A673 (cell line): ENCODE results near the gene ARNT2.

ENCODE experiments used
- EZH2 ChIP-seq: fragments of 200-600 bp; sonication (generic); IDR thresholded peaks from 2 replicates; pipeline ENCODE4 v1.6.1; 2017; ENCODE audit warnings: borderline replicate concordance, low read depth, mild to moderate bottlenecking, mixed read lengths, antibody characterized with exemption, low read length; ENCODE audit not compliant: poor library complexity, severe bottlenecking
- TF ChIP-seq, protein P1 (sequence below): fragments of 300-800, 200-600 bp; sonication (generic); conservative IDR thresholded peaks from 2 replicates; pipeline ENCODE4 v1.5.1; 2017; ENCODE audit warnings: low read depth, mild to moderate bottlenecking, antibody characterized with exemption, low read length, moderate library complexity, mixed read lengths

DNA sequence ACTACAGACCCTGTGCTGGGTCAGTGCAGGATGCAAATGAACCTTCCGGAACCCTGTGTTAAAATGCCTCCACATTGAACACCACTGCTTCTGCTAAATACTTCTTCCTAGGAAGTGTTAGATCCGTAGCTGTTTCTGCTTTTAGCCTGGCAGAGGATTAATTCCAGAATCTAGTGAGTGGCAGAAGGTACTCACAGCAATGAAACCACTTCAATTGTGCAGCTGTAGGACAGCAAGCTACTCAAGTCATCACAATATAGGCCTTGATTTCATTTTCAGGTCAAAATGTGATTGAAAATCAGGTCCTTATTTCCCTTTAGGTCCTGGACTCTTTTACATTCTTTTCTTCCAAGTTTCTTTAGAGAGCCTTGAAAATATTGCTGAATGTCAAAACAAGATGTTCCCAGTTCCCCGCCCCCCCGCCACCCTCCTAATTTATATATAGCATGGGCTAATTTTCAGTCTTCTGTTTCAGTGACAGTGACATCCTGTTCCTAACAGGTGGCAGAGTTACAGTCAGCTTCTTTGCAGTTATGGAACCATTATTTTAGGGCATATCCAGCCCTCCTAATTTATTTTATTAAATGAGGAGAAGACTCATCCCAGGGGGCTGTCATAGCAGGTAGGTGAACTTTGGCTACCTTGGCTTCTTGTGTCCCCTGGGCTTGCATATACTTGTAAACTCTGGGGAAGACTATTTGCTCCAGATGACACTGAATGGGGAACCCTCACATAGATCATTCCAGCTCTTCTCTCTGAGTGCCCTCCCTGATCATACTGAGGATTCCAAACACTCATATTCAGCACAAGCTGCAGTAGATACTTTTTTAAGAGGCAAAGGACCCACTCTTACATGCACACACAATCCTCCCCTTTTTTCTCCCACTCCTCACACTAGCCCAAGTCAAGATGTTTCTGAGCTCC is 28.0 kb upstream of the ARNT2 start:
- TF ChIP-seq, protein P1, sequence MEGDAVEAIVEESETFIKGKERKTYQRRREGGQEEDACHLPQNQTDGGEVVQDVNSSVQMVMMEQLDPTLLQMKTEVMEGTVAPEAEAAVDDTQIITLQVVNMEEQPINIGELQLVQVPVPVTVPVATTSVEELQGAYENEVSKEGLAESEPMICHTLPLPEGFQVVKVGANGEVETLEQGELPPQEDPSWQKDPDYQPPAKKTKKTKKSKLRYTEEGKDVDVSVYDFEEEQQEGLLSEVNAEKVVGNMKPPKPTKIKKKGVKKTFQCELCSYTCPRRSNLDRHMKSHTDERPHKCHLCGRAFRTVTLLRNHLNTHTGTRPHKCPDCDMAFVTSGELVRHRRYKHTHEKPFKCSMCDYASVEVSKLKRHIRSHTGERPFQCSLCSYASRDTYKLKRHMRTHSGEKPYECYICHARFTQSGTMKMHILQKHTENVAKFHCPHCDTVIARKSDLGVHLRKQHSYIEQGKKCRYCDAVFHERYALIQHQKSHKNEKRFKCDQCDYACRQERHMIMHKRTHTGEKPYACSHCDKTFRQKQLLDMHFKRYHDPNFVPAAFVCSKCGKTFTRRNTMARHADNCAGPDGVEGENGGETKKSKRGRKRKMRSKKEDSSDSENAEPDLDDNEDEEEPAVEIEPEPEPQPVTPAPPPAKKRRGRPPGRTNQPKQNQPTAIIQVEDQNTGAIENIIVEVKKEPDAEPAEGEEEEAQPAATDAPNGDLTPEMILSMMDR, result no peak
- TF ChIP-seq EZH2, result no peak
